ACC112 (cell line): ENCODE data around the gene GRB2.
"Not testable (repeated sequence)": the region's sequence is repeated elsewhere in the genome, so short reads cannot be mapped to it uniquely, and the experiment has no call there.

Experiments
- H2AFZ ChIP-seq: fragments of 200-600 bp; sonication (generic); one replicate; pipeline ENCODE4 v1.6.0; 2017; ENCODE audit warnings: antibody characterized with exemption, low read length; ENCODE audit not compliant: unreplicated experiment
- H3K27ac ChIP-seq: fragments of 200-600 bp; sonication (generic); 2 replicates; pipeline ENCODE4 v1.5.1; 2014; ENCODE audit warnings: low read depth, mild to moderate bottlenecking, antibody characterized with exemption, low read length, moderate library complexity
- H3K27me3 ChIP-seq: fragments of 200-600 bp; sonication (generic); 2 replicates; pipeline ENCODE4 v1.6.1; 2014; ENCODE audit warnings: mild to moderate bottlenecking, antibody characterized with exemption, low read length, moderate library complexity, mixed read lengths; ENCODE audit not compliant: insufficient read depth
- H3K36me3 ChIP-seq: fragments of 200-600 bp; sonication (generic); 2 replicates; pipeline ENCODE4 v1.6.1; 2016; ENCODE audit warnings: mild to moderate bottlenecking, antibody characterized with exemption, low read length, moderate library complexity, mixed read lengths; ENCODE audit not compliant: insufficient read depth
- H3K4me1 ChIP-seq: fragments of 200-600 bp; sonication (generic); one replicate; pipeline ENCODE4 v1.6.1; 2016; ENCODE audit warnings: low read length, mixed read lengths; ENCODE audit not compliant: insufficient read depth, unreplicated experiment, control insufficient read depth
- H3K4me3 ChIP-seq: fragments of 200-600 bp; sonication (generic); 2 replicates; pipeline ENCODE4 v1.5.1; 2014; ENCODE audit warnings: mild to moderate bottlenecking, low read depth, low read length
- H3K79me2 ChIP-seq: fragments of 200-600 bp; sonication (generic); one replicate; pipeline ENCODE4 v1.6.0; 2016; ENCODE audit warnings: low read length; ENCODE audit not compliant: control insufficient read depth, unreplicated experiment, insufficient read depth

GRB2 gene

GRCh38 chr17:75405365-75406221, at the start of gene GRB2:
Gene GRB2, minus strand, starts transcription at chr17:75405678. Its CDS starts 12,050 bp downstream, at chr17:75393628.
- peak within 1 kb of the TSS; percentile 88 for H3K4me3 ChIP-seq
- H3K4me1 ChIP-seq = peaks cover 8% of the 10 kb centered on the region
- H3K27me3 ChIP-seq = no peaks in the 10 kb centered on the region
- H3K27ac ChIP-seq = peak within 1 kb of the TSS; percentile 40
- H3K79me2 ChIP-seq = peaks cover 45% of the 10 kb centered on the region
- H3K36me3 ChIP-seq = no peaks in the 10 kb centered on the region
- H2AFZ ChIP-seq = peak within 1 kb of the TSS; percentile 92

- not testable (repeated sequence) for H3K4me3 ChIP-seq, H3K27ac ChIP-seq, H3K36me3 ChIP-seq, H3K27me3 ChIP-seq, H2AFZ ChIP-seq, H3K4me1 ChIP-seq, H3K79me2 ChIP-seq
These were observed 49.2 kb upstream of the GRB2 start for GRCh38 chr17:75454672-75455071.

GRCh38 chr17:75454193-75454592, 48.7 kb upstream of the GRB2 start:
- Histone ChIP-seq H3K27ac (no peak overlapping the region), H3K79me2 (peaks cover 8% of the 10 kb centered on the region), H3K4me1 (peaks cover 8% of the 10 kb centered on the region), H3K36me3 (no peaks in the 10 kb centered on the region), H3K27me3 (no peaks in the 10 kb centered on the region), H2AFZ (no peak overlapping the region), H3K4me3 (no peak overlapping the region)

GRCh38 chr17:75450270-75450669, 44.8 kb upstream of the GRB2 start:
- no peaks in the 10 kb centered on the region for H3K4me1 ChIP-seq
- H3K36me3 ChIP-seq = no peaks in the 10 kb centered on the region
- H3K79me2 ChIP-seq = no peaks in the 10 kb centered on the region
- H3K27ac ChIP-seq = no peak overlapping the region
- H3K27me3 ChIP-seq = no peaks in the 10 kb centered on the region
- no peak overlapping the region for H2AFZ ChIP-seq
- H3K4me3 ChIP-seq = no peak overlapping the region

- H3K27me3 ChIP-seq = no peaks in the 10 kb centered on the region
- no peak overlapping the region for H3K4me3 ChIP-seq
- H3K27ac ChIP-seq = no peak overlapping the region
- no peak overlapping the region for H2AFZ ChIP-seq
- H3K4me1 ChIP-seq = no peaks in the 10 kb centered on the region
- no peaks in the 10 kb centered on the region for H3K79me2 ChIP-seq
- H3K36me3 ChIP-seq = no peaks in the 10 kb centered on the region
These were observed 42.7 kb upstream of the GRB2 start for GRCh38 chr17:75447951-75448856.

GRCh38 chr17:75445896-75446295, 40.4 kb upstream of the GRB2 start:
- H3K36me3 ChIP-seq, H3K79me2 ChIP-seq, H3K27ac ChIP-seq, H3K4me3 ChIP-seq, H3K27me3 ChIP-seq, H2AFZ ChIP-seq, H3K4me1 ChIP-seq: not testable (repeated sequence)

GRCh38 chr17:75445296-75445695, 39.8 kb upstream of the GRB2 start:
- no peak overlapping the region for H2AFZ ChIP-seq

GRCh38 chr17:75442168-75443103, 37.0 kb upstream of the GRB2 start:
- no peaks in the 10 kb centered on the region for H3K27me3 ChIP-seq
- no peaks in the 10 kb centered on the region for H3K36me3 ChIP-seq
- H3K27ac ChIP-seq = no peak overlapping the region
- H3K4me1 ChIP-seq = peaks cover 3% of the 10 kb centered on the region
- no peak overlapping the region for H3K4me3 ChIP-seq
- H2AFZ ChIP-seq = no peak overlapping the region
- H3K79me2 ChIP-seq = no peaks in the 10 kb centered on the region

More at GRCh38 chr17:75445296-75445695, 39.8 kb upstream of the GRB2 start:
- no peak overlapping the region for H3K4me3 ChIP-seq
- no peaks in the 10 kb centered on the region for H3K79me2 ChIP-seq
- no peaks in the 10 kb centered on the region for H3K36me3 ChIP-seq
- H3K27me3 ChIP-seq = no peaks in the 10 kb centered on the region
- H3K4me1 ChIP-seq = peaks cover 3% of the 10 kb centered on the region
- H3K27ac ChIP-seq = no peak overlapping the region

- Histone ChIP-seq H2AFZ (no peak overlapping the region), H3K4me3 (no peak overlapping the region), H3K27ac (no peak overlapping the region), H3K36me3 (no peaks in the 10 kb centered on the region), H3K27me3 (no peaks in the 10 kb centered on the region), H3K4me1 (peaks cover 3% of the 10 kb centered on the region), H3K79me2 (no peaks in the 10 kb centered on the region)
These were observed 35.4 kb upstream of the GRB2 start for GRCh38 chr17:75440738-75441448.
